Upper lobe of left lung (tissue), 6 donors: ENCODE data around the gene GFOD1. TPM values are rescaled to one million over a fixed set of nuclear protein-coding genes. Genes with fewer than 3 reads are reported as not detected.

Source experiments
- ATAC-seq, 2 donors: fragments of 200-7000 bp; cut with Tn5 transposase; one replicate each; pipeline ENCODE4 v1.9.1; 2022; ENCODE audit warnings: mild to moderate bottlenecking in 2 of 2, moderate library complexity in 2 of 2; ENCODE audit not compliant: low FRiP score in 2 of 2
- DNase-seq, 2 donors: peaks; one replicate each; pipeline ENCODE4 v3.0.0-alpha.2; 2019 to 2020
- H3K27ac ChIP-seq, 4 donors: fragments of 200-600 bp; sonication (generic); one replicate each; pipeline ENCODE4 v1.5.1; 2016 to 2019
- H3K27me3 ChIP-seq, 4 donors: fragments of 200-600 bp; sonication (generic); one replicate each; pipeline ENCODE4 v1.5.1; 2017 to 2019
- H3K36me3 ChIP-seq, 4 donors: fragments of 200-600 bp; sonication (generic); one replicate each; pipeline ENCODE4 v1.5.1; 2016 to 2019
- H3K4me1 ChIP-seq, 4 donors: fragments of 200-600 bp; sonication (generic); one replicate each; pipeline ENCODE4 v1.5.1; 2018 to 2019
- H3K4me3 ChIP-seq, 4 donors: fragments of 200-600 bp; sonication (generic); one replicate each; pipeline ENCODE4 v1.5.1; 2017 to 2019; ENCODE audit warnings: mild to moderate bottlenecking in 2 of 4, moderate library complexity in 1 of 4
- H3K9me3 ChIP-seq, 4 donors: fragments of 200-600 bp; sonication (generic); one replicate each; pipeline ENCODE4 v1.5.1; 2018 to 2019
- CTCF ChIP-seq, 6 experiments: fragments of 450-650 bp in 4 of 6; fragments of 200-600 bp in 2 of 6; sonication (generic) in 2 of 6; IDR thresholded peaks; one replicate each; pipeline ENCODE4 v1.5.1; 2016 to 2019; ENCODE audit warnings: antibody characterized with exemption in 6 of 6
- EP300 ChIP-seq, 4 donors: sonication (generic); formaldehyde crosslinking; IDR thresholded peaks; one replicate each; pipeline ENCODE4 v1.5.1; 2017; ENCODE audit warnings: antibody characterized with exemption in 4 of 4, control low read depth in 2 of 4
- POLR2A ChIP-seq, 4 donors: fragments of 450-650 bp; IDR thresholded peaks; one replicate each; pipeline ENCODE4 v1.5.1; 2016 to 2017; ENCODE audit warnings: antibody characterized with exemption in 4 of 4, mild to moderate bottlenecking in 2 of 4
- POLR2AphosphoS5 ChIP-seq, 2 donors: sonication (generic); formaldehyde crosslinking; IDR thresholded peaks; one replicate each; pipeline ENCODE4 v1.5.1; 2017; ENCODE audit warnings: antibody characterized with exemption in 2 of 2
- WGBS, 2 donors: methylation state at CpG; one replicate each; pipeline ENCODE4 v1.1.5; 2017 to 2018; 5-methylcytosine and 5-hydroxymethylcytosine counted together
- total RNA-seq, 6 donors: library from RNA; depleted of rRNA in 4 of 6; stranded (reverse); fragments of >200 nt in 4 of 6; gene quantifications; one replicate each; pipeline versions ENCODE4 v1.1.0 to v1.2.1, GENCODE V29; 2016 to 2021
- donor health status: DM: no; HTN: no; CAD: no; lungs with moderate emphysema.
- donor health status: DM: no; HTN: yes; CAD: no; lungs with severe emphysema.

Gene GFOD1
- total RNA-seq, 6 donors from 2014 or later, result 22.8 to 37.7 (median 25.8) TPM

GRCh38 chr6:13319891-13320564, 167.4 kb downstream of the GFOD1 start:
- Histone ChIP-seq H3K4me1 (no peaks in the 10 kb centered on the region), H3K27ac (no peak overlapping the region), H3K9me3 (no peaks in the 10 kb centered on the region), H3K36me3 (peaks cover 12 to 98% (median 58%) of the 10 kb centered on the region in 4 donors), H3K4me3 (no peak overlapping the region), H3K27me3 (no peaks in the 10 kb centered on the region)
- ATAC-seq (no peak), DNase-seq (no peak)
- WGBS, 2 donors, result 90 to 95% methylated on average over 5 of the region's 5 CpGs
- TF ChIP-seq CTCF (IDR thresholded peaks at IDR 0.05) (no peak), POLR2AphosphoS5 (IDR thresholded peaks at IDR 0.05) (no peak), EP300 (IDR thresholded peaks at IDR 0.05) (no peak), POLR2A (IDR thresholded peaks at IDR 0.05) (no peak)

- peaks cover 12 to 94% (median 58%) of the 10 kb centered on the region in 4 donors for H3K36me3 ChIP-seq
These were observed 168.6 kb downstream of the GFOD1 start for GRCh38 chr6:13318821-13319220.

GRCh38 chr6:13315896-13316295, 171.5 kb downstream of the GFOD1 start:
- H3K36me3 ChIP-seq, result peaks cover 10 to 87% (median 45%) of the 10 kb centered on the region in 4 donors
- DNase-seq, result no peak
- WGBS, 2 donors, result 92 to 94% methylated on average over 5 of the region's 5 CpGs

More at GRCh38 chr6:13318821-13319220, 168.6 kb downstream of the GFOD1 start:
- Histone ChIP-seq H3K9me3 (no peaks in the 10 kb centered on the region), H3K4me3 (no peak overlapping the region), H3K4me1 (no peaks in the 10 kb centered on the region), H3K27ac (no peak overlapping the region), H3K27me3 (no peaks in the 10 kb centered on the region)
- ATAC-seq (no peak), DNase-seq (no peak)
- no peak for TF ChIP-seq EP300 (IDR thresholded peaks at IDR 0.05)
- TF ChIP-seq POLR2A (IDR thresholded peaks at IDR 0.05), result no peak
- TF ChIP-seq CTCF (IDR thresholded peaks at IDR 0.05), result no peak
- TF ChIP-seq POLR2AphosphoS5 (IDR thresholded peaks at IDR 0.05), result no peak
- 76 to 98% methylated on average over 2 of the region's 2 CpGs for WGBS, 2 donors

GRCh38 chr6:13314806-13315205, 172.6 kb downstream of the GFOD1 start:
- H3K36me3 ChIP-seq, result peaks cover 3 to 79% (median 35%) of the 10 kb centered on the region in 4 donors
- no peak overlapping the region for H3K27ac ChIP-seq
- no peaks in the 10 kb centered on the region for H3K9me3 ChIP-seq
- no peak for TF ChIP-seq EP300 (IDR thresholded peaks at IDR 0.05)
- H3K4me3 ChIP-seq, result no peak overlapping the region
- H3K27me3 ChIP-seq, result no peaks in the 10 kb centered on the region
- no peak for ATAC-seq
- H3K4me1 ChIP-seq, result no peaks in the 10 kb centered on the region
- DNase-seq, result no peak

More at GRCh38 chr6:13315896-13316295, 171.5 kb downstream of the GFOD1 start:
- Histone ChIP-seq H3K4me3 (no peak overlapping the region), H3K27me3 (no peaks in the 10 kb centered on the region), H3K4me1 (no peaks in the 10 kb centered on the region), H3K9me3 (no peaks in the 10 kb centered on the region), H3K27ac (no peak overlapping the region)
- no peak for ATAC-seq
- no peak for TF ChIP-seq POLR2AphosphoS5 (IDR thresholded peaks at IDR 0.05)

- Histone ChIP-seq H3K27me3 (no peaks in the 10 kb centered on the region), H3K36me3 (peaks cover 3 to 68% (median 21%) of the 10 kb centered on the region in 4 donors), H3K4me3 (no peak overlapping the region), H3K4me1 (no peaks in the 10 kb centered on the region), H3K9me3 (no peaks in the 10 kb centered on the region), H3K27ac (no peak overlapping the region)
- 0 to 74% methylated on average over 1 of the region's 1 CpG for WGBS, 2 donors
- DNase-seq (no peak), ATAC-seq (no peak)
- TF ChIP-seq EP300 (IDR thresholded peaks at IDR 0.05), result no peak
- TF ChIP-seq POLR2A (IDR thresholded peaks at IDR 0.05), result no peak
- no peak for TF ChIP-seq POLR2AphosphoS5 (IDR thresholded peaks at IDR 0.05)
- no peak for TF ChIP-seq CTCF (IDR thresholded peaks at IDR 0.05)
These were observed 176.2 kb downstream of the GFOD1 start for GRCh38 chr6:13311155-13311554.

GRCh38 chr6:13308332-13308731, 179.1 kb downstream of the GFOD1 start:
- WGBS, 2 donors, result 86 to 90% methylated on average over 1 of the region's 1 CpG
- Histone ChIP-seq H3K36me3 (peaks cover 0 to 54% (median 8%) of the 10 kb centered on the region in 4 donors), H3K27ac (peak overlapping the region in 1 of 4 donors; percentile 4), H3K4me1 (peaks cover 10 to 13% (median 11%) of the 10 kb centered on the region in 4 donors), H3K9me3 (no peaks in the 10 kb centered on the region), H3K4me3 (no peak overlapping the region), H3K27me3 (no peaks in the 10 kb centered on the region)
- DNase-seq (no peak), ATAC-seq (no peak)
- TF ChIP-seq CTCF (IDR thresholded peaks at IDR 0.05) (no peak), EP300 (IDR thresholded peaks at IDR 0.05) (no peak), POLR2A (IDR thresholded peaks at IDR 0.05) (no peak), POLR2AphosphoS5 (IDR thresholded peaks at IDR 0.05) (no peak)
